ENCODE data around the gene IL22. TPM values are rescaled to one million over a fixed set of nuclear protein-coding genes. Genes with fewer than 3 reads are reported as not detected.

Gene IL22
- total RNA-seq, 2 donors from 2014 or later: not detected

GRCh38 chr12:68198507-68199086, 54.8 kb downstream of the IL22 start:
- no peaks in the 10 kb centered on the region for H3K27me3 ChIP-seq (replicated peaks; ENCODE audit: insufficient read depth)
- 80% methylated on average over 12 of the region's 12 CpGs for WGBS
- DNase-seq (ENCODE audit: low spot score): no peak
- H3K9me3 ChIP-seq: no peaks in the 10 kb centered on the region
- intact Hi-C loops (cut with DNase I): no loop called here
- TF ChIP-seq POLR2A (IDR thresholded peaks at IDR 0.05) (no peak), POLR2AphosphoS5 (IDR thresholded peaks at IDR 0.05) (no peak)
- TF ChIP-seq, protein P1, sequence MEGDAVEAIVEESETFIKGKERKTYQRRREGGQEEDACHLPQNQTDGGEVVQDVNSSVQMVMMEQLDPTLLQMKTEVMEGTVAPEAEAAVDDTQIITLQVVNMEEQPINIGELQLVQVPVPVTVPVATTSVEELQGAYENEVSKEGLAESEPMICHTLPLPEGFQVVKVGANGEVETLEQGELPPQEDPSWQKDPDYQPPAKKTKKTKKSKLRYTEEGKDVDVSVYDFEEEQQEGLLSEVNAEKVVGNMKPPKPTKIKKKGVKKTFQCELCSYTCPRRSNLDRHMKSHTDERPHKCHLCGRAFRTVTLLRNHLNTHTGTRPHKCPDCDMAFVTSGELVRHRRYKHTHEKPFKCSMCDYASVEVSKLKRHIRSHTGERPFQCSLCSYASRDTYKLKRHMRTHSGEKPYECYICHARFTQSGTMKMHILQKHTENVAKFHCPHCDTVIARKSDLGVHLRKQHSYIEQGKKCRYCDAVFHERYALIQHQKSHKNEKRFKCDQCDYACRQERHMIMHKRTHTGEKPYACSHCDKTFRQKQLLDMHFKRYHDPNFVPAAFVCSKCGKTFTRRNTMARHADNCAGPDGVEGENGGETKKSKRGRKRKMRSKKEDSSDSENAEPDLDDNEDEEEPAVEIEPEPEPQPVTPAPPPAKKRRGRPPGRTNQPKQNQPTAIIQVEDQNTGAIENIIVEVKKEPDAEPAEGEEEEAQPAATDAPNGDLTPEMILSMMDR (IDR thresholded peaks at IDR 0.05): no peak
- no peaks in the 10 kb centered on the region for H3K36me3 ChIP-seq
- no peak overlapping the region for H3K4me3 ChIP-seq
- H3K27ac ChIP-seq: no peak overlapping the region
- no peaks in the 10 kb centered on the region for H3K4me1 ChIP-seq (replicated peaks)

Other genes starting within 250 kb of the IL22 start
- not detected for gene IFNG, start 93.9 kb downstream of the IL22 start, total RNA-seq
- gene IL26, start 27.8 kb downstream of the IL22 start, total RNA-seq: not detected
- gene MDM1, start 78.8 kb upstream of the IL22 start, total RNA-seq: 10 to 100 TPM; 12.4 to 18.9 TPM

Measured in prostate gland (tissue), 2 donors.